ENCODE results near the gene FOXL3. TPM values are rescaled to one million over a fixed set of nuclear protein-coding genes. Genes with fewer than 3 reads are reported as not detected.

Gene FOXL3
- total and polyA plus RNA-seq, 2 experiments from 2014 or later = not detected

DNA sequence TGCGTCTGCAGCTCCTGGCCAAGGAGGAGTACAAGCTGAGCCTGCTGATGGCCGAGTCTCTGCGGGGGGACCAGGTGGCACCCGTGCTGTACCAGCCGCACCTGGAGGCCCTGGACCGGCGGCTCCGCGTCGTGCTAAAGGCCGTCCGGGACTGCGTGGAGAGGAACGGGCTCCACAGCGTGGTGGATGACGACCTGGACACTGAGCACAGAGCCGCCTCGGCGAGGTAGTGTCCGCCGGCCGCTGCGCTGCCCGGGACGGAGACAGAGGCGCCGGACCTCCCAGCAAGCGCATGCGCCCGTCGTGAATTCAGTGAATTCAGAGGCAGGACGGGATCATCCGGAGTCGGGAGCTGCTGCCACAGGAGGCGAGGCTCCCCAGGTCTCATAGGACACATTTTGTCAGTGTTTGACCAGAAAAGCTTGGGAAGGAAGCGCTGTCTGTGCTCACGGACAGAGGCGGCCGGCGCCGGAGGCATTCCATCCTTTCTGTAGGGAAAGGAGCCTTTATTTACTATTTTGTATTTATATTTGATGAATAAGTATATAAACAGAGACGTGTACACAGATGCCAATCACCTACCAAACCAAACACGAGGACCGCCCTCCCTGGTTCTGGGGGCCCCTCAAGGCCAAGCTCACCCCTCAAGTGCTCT is 30.1 kb upstream of the FOXL3 start:
- no peaks in the 10 kb centered on the region for H3K9me2 ChIP-seq (replicated peaks; ENCODE audit: insufficient read depth)
- no peak overlapping the region for H2AFZ ChIP-seq
- no peaks in the 10 kb centered on the region for H3K36me3 ChIP-seq (replicated peaks; ENCODE audit: insufficient read depth, low read depth)
- no peak overlapping the region for H3K27ac ChIP-seq
- no peaks in the 10 kb centered on the region for H3K79me2 ChIP-seq
- H3K9me3 ChIP-seq (ENCODE audit: low read depth) = no peaks in the 10 kb centered on the region
- 96% methylated on average over 43 of the region's 44 CpGs for WGBS (ENCODE audit: low lambda C conversion rate, missing lambda C conversion rate)
- H3K4me1 ChIP-seq (ENCODE audit: insufficient read depth) = no peaks in the 10 kb centered on the region
- no peak overlapping the region for H3K4me3 ChIP-seq
- H4K20me1 ChIP-seq (ENCODE audit: insufficient read depth, poor library complexity, severe bottlenecking) = no peaks in the 10 kb centered on the region
- no peak for DNase-seq (ENCODE audit: low spot score)
- TF ChIP-seq EZH2phosphoT487 (IDR thresholded peaks at IDR 0.05; ENCODE audit: low read depth, severe bottlenecking, unreplicated experiment) (no peak), EZH2 (IDR thresholded peaks at IDR 0.05; ENCODE audit: borderline replicate concordance) (no peak)
- TF ChIP-seq, protein P1, sequence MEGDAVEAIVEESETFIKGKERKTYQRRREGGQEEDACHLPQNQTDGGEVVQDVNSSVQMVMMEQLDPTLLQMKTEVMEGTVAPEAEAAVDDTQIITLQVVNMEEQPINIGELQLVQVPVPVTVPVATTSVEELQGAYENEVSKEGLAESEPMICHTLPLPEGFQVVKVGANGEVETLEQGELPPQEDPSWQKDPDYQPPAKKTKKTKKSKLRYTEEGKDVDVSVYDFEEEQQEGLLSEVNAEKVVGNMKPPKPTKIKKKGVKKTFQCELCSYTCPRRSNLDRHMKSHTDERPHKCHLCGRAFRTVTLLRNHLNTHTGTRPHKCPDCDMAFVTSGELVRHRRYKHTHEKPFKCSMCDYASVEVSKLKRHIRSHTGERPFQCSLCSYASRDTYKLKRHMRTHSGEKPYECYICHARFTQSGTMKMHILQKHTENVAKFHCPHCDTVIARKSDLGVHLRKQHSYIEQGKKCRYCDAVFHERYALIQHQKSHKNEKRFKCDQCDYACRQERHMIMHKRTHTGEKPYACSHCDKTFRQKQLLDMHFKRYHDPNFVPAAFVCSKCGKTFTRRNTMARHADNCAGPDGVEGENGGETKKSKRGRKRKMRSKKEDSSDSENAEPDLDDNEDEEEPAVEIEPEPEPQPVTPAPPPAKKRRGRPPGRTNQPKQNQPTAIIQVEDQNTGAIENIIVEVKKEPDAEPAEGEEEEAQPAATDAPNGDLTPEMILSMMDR (IDR thresholded peaks at IDR 0.05; ENCODE audit: poor library complexity) = no peak
- H3K27me3 ChIP-seq = no peaks in the 10 kb centered on the region
- no peak overlapping the region for H3K4me2 ChIP-seq

DNA sequence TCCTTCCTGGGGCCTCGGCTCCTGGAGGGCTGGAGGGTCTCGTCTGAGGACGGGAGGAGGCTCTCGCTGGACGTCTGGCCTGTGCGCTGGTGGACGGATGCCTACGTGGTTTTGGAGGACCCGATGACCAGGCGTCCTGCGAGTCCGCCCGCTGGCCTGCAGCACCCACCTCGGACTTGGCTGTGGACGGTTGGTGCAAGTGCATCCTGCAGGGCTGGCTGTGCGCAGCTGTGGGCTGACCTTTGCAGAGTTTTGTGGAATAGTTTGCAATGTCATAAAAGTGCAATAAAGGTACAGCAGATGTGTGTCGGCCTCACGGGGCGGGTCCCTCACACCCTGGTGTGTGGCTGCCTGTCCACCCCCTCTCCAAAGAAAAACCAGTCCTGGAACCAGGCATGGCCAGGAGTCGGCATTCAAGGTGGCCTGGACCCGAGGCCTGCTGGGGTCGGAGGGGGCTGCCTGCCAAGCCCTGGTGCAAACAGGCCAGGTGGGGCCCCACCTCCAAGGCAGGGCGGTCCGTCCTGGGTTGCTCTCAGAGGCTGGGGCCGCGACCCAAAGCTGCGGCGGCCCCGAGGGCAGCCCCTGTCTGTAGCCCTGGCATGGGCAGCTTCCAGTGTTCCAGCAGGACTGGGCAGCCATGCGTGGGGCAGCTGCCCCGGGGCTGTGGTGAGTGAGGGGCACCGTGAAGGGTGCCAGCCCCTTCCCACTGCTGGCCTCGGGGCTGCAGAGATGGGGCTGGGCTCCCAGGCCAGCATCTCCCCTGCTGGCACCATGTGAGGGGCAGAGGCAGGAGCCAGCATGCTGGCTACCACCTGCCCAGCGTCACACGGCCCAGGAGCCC is 29.3 kb upstream of the FOXL3 start:
- Histone ChIP-seq H3K27me3 (no peaks in the 10 kb centered on the region), H3K4me3 (no peak overlapping the region), H3K36me3 (replicated peaks; ENCODE audit: insufficient read depth, low read depth) (no peaks in the 10 kb centered on the region), H4K20me1 (ENCODE audit: insufficient read depth, poor library complexity, severe bottlenecking) (no peaks in the 10 kb centered on the region), H3K4me1 (ENCODE audit: insufficient read depth) (no peaks in the 10 kb centered on the region), H3K9me3 (ENCODE audit: low read depth) (no peaks in the 10 kb centered on the region), H3K79me2 (no peaks in the 10 kb centered on the region), H3K27ac (no peak overlapping the region), H3K4me2 (no peak overlapping the region), H2AFZ (no peak overlapping the region), H3K9me2 (replicated peaks; ENCODE audit: insufficient read depth) (no peaks in the 10 kb centered on the region)
- WGBS (ENCODE audit: low lambda C conversion rate, missing lambda C conversion rate) = 91% methylated on average over 32 of the region's 35 CpGs
- no peak for DNase-seq (ENCODE audit: low spot score)
- TF ChIP-seq, protein P1 (IDR thresholded peaks at IDR 0.05; ENCODE audit: poor library complexity) = no peak
- TF ChIP-seq EZH2phosphoT487 (IDR thresholded peaks at IDR 0.05; ENCODE audit: low read depth, severe bottlenecking, unreplicated experiment) = no peak
- no peak for TF ChIP-seq EZH2 (IDR thresholded peaks at IDR 0.05; ENCODE audit: borderline replicate concordance)

DNA sequence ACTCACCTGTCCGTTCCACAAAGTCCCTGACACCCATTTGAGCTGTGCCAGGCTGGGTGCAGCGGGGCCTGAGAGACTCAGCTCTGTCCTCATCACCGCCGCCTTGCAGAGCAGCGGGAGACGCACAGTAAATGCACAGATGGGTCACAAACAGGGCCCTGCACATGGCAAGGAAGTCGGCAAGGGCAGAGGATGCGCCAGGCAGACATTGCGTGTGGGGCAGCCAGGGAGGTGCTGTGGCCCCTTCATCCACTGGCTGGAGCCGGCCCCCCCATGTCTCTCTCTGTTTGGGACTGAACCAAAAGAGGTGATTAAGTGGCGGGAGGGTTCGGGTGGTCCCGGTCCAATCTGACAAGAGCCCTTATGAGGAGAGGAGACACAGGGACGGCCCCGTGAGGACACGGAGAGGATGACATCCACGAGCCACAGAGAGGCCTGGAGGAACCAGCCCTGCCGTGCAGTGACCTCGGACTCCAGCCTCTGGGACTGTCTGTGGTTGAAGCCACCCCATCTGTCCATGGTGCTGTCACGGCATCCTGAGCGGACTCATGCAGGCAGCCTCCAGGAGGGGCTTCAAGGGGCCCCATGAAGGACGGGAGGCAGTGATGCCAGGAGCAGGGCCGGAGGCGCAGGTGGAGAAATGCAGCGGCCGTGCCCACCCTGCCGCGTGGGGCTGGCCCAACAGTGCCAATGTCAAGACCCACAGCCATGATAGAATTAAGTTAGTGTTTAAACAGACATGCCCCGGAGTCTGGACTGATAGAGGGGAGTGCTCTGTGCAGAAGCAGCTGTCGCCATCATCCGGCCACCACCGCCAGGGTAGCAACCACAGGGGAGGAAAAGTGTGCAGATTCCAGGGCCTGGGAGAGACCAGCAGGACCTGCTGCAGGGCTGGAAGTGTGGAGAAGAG is 28.4 kb upstream of the FOXL3 start:
- no peak overlapping the region for H2AFZ ChIP-seq
- no peak overlapping the region for H3K27ac ChIP-seq
- H4K20me1 ChIP-seq (ENCODE audit: insufficient read depth, poor library complexity, severe bottlenecking) = no peaks in the 10 kb centered on the region
- 93% methylated on average over 32 of the region's 32 CpGs for WGBS (ENCODE audit: low lambda C conversion rate, missing lambda C conversion rate)
- H3K4me1 ChIP-seq (ENCODE audit: insufficient read depth) = no peaks in the 10 kb centered on the region
- H3K9me3 ChIP-seq (ENCODE audit: low read depth) = no peaks in the 10 kb centered on the region
- no peaks in the 10 kb centered on the region for H3K79me2 ChIP-seq
- no peaks in the 10 kb centered on the region for H3K27me3 ChIP-seq
- H3K4me2 ChIP-seq = no peak overlapping the region
- no peak for TF ChIP-seq EZH2phosphoT487 (IDR thresholded peaks at IDR 0.05; ENCODE audit: low read depth, severe bottlenecking, unreplicated experiment)
- TF ChIP-seq, protein P1 (IDR thresholded peaks at IDR 0.05; ENCODE audit: poor library complexity) = no peak
- TF ChIP-seq EZH2 (IDR thresholded peaks at IDR 0.05; ENCODE audit: borderline replicate concordance) = no peak
- H3K9me2 ChIP-seq (replicated peaks; ENCODE audit: insufficient read depth) = no peaks in the 10 kb centered on the region
- no peak for DNase-seq (ENCODE audit: low spot score)
- no peaks in the 10 kb centered on the region for H3K36me3 ChIP-seq (replicated peaks; ENCODE audit: insufficient read depth, low read depth)
- no peak overlapping the region for H3K4me3 ChIP-seq

All from hepatocyte (in vitro differentiated cells).